Kasumi-1 (cell line): ENCODE data around the gene AKAP13.
"Not testable (repeated sequence)": the region's sequence is repeated elsewhere in the genome, so short reads cannot be mapped to it uniquely, and the experiment has no call there.

Experiments used
- DNase-seq, 2 experiments: peaks; one replicate each; lab custom pipeline; 2025; lab: John Stamatoyannopoulos, UW

The AKAP13 gene, protein sequence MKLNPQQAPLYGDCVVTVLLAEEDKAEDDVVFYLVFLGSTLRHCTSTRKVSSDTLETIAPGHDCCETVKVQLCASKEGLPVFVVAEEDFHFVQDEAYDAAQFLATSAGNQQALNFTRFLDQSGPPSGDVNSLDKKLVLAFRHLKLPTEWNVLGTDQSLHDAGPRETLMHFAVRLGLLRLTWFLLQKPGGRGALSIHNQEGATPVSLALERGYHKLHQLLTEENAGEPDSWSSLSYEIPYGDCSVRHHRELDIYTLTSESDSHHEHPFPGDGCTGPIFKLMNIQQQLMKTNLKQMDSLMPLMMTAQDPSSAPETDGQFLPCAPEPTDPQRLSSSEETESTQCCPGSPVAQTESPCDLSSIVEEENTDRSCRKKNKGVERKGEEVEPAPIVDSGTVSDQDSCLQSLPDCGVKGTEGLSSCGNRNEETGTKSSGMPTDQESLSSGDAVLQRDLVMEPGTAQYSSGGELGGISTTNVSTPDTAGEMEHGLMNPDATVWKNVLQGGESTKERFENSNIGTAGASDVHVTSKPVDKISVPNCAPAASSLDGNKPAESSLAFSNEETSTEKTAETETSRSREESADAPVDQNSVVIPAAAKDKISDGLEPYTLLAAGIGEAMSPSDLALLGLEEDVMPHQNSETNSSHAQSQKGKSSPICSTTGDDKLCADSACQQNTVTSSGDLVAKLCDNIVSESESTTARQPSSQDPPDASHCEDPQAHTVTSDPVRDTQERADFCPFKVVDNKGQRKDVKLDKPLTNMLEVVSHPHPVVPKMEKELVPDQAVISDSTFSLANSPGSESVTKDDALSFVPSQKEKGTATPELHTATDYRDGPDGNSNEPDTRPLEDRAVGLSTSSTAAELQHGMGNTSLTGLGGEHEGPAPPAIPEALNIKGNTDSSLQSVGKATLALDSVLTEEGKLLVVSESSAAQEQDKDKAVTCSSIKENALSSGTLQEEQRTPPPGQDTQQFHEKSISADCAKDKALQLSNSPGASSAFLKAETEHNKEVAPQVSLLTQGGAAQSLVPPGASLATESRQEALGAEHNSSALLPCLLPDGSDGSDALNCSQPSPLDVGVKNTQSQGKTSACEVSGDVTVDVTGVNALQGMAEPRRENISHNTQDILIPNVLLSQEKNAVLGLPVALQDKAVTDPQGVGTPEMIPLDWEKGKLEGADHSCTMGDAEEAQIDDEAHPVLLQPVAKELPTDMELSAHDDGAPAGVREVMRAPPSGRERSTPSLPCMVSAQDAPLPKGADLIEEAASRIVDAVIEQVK (N-terminal part only)

DNA sequence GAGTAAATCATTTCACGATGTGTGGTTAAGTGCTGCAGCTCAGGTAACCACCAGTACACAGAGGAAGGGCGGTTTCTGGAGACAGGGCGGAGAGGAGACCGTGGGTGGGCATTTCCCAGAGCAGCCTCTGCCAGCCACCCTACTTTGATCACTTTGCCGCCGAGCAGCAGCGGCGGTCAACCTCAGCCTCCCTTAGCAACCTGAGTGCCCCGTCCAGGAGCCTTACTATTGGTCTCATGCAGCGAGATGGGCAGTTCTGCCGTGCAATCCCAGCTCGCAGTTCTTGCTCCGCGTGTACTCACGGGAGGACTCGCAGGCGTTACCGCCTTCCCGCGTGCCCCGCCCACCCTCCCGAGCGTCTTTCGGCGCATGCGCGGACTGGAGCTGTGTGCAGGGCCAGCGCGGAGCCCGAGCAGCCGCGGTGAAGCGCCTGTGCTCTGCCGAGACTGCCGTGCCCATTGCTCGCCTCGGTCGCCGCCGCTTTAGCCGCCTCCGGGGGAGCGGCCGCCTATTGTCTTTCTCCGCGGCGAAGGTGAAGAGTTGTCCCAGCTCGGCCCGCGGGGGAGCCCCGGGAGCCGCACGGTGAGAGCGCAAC, at the start of gene AKAP13:
Gene AKAP13 (plus strand): TSS at position 387 of the 595 bp plus-strand sequence. CDS start 105,118 bp downstream, outside the sequence.
- peak; percentile 95 to 98 for DNase-seq

DNA sequence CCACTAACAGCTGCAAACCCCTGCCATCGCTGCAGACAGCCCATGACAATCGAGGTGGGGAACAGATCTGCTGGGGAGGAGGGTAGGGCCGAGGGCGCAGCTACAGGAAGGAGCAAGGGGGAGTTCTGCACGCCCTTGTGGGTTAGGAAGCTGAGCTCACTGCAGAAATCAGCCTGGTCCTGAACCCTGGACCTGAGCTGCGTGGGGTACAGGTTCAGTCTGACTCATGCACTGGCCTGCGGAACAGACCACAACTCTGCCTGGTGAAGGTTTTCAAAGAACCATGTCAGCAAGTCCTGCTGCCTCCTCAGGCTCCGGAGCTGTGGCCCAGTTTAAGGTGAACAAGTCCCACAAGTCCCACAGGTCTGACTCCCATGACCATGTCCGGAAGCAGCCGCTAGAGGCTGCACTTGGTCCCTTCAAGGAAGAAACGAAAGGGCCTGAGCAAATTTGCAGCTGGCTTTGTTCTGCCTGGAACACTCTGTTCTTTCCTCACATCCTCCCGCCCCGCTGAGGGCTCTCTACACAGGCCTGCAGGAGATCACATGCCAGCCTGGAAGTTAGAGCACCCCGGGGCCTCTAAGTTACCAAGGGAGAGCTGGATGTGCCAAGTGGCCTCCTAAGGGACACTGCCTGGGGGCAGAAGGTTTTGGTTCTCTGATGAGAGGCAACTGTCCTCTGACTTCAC, 49.4 kb upstream of the AKAP13 start:
- peak; percentile 98 to 99 for DNase-seq

DNA sequence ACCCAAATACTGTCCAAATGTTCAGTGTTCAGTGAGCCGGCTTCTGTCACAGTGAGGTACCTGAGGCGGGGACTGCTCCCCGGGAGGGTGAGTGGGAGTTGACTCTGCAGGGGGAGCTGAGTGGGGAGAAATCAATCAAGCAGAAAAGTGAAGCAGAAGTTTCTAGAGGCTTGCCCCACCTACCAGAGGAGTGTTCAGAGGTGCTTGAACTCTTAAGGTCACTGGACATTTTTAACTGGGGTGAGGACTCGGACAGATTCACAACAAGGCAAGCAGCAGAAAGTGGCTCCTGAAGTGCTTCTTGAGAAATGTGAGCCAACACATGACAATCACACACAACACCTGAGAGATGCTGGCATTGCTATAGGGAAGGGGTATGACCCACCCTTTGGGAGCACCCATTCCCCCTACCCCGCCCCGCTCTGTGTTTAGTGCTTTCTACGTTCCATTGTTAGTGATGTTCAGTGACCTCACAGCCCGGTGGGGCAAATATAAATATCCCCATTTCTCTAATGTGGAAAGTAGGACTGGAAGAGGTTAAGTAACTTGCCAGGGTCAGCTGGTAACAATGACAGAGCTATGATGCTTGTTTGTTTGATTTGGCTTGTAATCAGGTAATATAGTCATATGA, 48.6 kb upstream of the AKAP13 start:
- no peak for DNase-seq

DNA sequence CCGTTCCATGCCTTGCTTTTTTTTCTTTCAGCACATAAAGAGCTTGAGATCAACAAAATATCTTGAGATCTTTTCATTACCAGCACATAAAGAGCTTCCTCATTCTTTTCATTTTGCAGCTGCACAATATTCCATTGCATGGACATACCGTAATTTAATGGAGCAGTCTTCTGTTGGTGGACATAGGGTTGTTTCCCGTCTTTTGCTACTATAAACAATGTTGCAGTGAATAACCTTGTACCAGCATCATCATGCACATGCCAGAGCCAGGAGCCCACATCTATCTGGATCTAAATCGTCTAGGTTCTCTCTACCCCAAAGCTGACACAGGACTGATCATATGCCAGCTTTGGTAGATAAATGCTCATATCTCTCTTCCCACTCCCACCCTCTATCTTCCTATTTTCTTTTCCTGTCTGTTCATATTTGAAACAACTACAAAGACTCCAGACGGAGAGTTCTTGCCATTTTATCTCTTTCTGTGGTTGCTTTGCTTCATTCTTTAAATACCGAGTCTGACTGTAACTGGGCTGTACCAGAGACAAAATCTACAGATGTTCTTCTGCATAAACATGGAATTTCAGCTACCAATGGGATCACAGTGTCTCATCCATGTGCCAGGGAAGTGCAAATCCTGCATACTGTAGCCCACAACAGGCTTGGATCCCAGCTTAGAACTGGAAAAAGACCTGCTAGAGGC, 47.1 kb upstream of the AKAP13 start:
- no peak for DNase-seq

DNA sequence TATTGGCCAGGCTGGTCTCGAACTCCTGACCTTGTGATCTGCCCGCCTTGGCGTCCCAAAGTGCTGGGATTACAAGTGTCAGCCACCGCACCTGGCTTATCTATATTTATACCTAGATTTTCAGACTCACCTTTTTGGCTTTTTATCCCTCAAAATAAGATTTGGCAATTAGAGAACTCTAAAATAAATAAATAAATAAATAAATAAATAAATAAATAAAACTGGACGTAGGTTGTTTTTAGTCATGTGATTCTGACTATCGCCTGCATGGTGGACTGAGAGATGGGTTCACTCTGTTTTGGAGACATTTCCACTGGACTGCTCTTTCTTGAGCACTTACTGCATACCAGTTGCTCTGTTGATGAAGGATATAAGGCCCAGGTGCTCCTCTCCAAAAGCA, 46.2 kb upstream of the AKAP13 start:
- DNase-seq: no peak

DNA sequence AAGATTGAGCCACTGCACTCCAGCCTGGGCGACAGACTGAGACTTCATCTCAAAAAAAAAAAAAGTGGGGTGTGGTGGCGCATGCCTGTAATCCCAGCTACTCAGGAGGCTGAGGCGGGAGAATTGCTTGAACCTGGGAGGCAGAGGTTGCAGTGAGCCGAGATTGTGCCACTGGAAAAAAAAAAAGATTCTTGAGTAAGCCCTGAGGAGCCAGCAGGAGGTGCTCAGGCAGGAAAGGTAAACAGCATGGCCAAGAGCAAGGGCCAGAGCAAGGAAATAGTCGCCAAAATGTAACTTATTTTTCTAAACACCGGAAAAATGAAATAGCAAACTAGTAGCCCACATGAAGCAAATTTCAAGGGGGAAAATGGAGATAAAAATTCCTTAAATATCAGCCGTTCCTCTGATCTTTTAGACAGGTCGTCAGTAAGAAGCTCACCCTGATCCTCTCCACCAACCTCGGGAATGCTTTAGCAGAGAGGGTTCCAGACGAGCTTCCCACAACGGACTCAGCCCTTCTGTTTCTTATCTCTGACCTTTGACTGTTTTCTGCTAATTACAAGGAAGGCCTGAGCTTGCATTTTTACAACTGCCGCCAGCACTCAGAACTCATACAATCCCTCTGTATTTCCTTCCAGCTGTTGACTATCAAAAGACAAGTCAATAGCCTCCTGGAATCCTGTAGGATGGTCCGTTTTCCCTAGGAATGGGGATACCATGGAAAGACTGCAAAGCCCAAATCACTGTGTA, 45.0 kb upstream of the AKAP13 start:
- DNase-seq: no peak

DNA sequence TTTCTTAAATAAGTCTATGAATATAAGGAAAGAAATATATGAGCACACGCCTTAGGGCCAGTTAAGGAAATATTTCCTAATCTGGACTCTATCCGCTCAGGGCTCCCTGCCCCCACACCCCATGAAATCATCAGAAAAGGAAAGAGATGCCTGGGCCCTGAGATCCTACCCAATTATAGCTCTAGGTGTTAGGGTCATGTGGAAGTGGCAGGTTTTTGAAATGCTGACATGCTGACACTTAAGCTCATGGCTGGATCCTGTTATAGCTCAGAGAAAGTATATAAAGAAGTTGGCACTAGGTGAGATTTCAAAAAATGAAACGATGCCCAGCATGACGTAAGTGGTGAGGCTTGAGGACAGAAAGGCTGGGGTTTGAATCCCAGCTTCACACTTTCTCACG, 43.5 kb upstream of the AKAP13 start:
- no peak for DNase-seq

DNA sequence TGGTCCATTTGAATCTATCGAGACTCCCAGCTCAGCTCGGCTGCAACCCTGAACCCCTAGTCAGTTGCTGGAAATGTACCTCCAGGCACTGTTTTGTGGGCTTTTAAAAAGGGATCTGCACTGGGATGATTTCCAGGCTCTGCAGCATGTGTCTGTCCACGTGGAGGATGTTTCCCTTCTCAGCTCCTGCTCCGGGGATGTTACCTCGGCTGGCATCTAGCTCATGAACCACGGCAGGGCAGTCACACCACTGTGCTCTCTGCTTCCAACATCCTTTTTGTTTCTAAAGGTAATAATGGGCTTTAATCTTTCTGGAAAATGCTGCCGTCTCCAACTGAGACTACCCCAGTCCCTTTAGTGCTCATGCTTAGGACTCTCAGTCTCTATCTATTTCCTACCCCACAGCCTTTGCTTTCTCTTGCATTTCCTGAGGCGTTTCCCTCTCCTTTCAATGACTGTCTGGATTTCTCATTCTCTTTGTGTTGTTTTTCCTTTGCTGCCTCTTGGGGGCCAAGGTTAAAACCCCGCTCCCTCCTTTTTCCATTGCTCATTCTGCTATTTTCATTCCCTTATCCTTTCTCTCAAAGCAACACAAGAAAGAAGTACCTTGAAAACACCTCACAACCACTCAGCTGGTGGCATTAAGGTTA, 42.9 kb upstream of the AKAP13 start:
- DNase-seq: no peak

DNA sequence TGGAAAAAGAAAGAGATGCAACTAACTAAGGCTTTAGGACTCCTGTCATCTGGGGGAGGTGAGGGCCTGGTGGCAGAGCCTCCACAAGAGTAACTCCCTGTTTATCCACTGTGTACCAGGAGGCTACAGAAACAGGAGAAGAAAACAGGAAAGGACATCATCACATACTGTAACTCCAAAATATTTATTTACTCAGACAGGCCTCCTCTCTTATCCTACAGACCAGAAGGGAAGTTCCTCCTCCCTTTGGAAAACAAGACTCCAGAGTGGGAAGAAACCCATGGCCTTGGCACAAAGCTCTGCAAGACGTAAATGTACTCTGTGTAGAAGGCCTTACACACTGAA, 40.1 kb upstream of the AKAP13 start:
- DNase-seq: no peak

DNA sequence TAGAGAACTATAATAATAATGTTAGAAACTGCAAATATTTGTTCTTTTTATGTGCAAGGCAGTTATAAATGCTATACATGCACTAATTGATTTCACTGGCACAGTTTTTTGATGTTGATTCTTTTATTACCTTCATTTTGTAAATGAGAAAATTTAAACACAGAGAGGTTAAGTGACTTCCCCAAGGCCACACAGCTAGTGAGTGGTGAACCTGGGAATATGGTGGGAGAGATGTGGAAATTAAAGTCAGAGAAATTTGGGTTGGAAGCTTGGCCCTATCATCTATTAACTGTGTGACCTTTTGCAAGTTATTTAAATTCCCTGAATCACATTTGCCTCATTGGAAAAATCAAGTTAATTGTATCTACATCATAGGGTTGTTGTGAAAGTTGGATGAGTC, 39.6 kb upstream of the AKAP13 start:
- no peak for DNase-seq

DNA sequence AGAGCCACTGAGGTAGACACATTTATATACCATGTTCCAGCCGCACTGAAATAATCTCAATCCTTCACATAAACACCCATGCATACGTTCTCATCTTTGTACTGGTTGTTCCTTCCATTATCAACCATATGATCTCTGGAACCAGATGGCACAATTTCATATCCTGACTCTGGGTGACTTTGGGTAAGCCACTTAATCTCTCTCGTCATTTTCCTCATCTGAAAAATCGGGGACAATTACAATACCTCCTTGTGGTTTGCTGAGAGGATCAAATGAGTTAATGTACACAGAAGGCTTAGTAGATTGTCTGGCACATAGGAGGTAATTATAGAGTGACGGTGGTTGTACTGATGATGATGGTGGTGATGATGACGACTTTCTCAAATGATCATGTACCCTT, 38.2 kb upstream of the AKAP13 start:
- DNase-seq: not testable (repeated sequence)

DNA sequence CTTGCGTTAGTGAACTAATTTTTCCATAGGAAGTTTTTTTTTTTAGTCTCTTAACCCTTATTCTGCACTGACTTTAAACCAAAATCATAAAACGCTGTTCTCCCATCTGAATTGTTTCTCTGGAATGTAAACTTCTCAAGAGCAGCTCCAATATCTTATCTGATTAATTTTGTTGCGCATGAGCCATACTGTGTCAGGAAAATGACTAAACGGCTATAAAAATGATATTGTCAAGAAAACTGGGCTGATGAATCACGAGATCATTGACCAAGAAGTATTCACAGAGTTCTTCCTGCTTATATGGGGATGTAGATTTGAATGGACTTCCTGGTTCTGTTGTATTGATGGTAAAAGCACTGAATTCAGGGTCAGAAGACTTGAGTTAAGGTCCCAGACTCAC, 37.0 kb upstream of the AKAP13 start:
- DNase-seq: not testable (repeated sequence)

DNA sequence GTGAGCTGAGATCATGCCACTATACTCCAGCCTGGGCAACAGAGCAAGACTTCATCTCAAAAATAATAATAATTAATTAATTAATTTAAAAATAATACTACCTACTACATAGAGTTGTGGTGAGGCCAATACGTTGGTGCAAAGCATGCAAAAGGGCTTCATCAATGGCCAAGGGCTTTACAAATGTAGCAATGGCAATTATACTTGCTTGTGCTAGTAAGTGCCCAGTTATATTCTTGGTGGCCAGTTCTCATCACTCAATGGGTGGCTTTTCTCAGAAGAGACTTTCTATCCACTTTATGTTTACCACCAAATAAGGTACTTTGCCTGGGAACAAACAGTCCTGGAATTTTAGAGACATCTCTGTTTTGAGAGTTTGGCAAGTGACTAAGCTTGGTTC, 36.2 kb upstream of the AKAP13 start:
- DNase-seq: not testable (repeated sequence)

DNA sequence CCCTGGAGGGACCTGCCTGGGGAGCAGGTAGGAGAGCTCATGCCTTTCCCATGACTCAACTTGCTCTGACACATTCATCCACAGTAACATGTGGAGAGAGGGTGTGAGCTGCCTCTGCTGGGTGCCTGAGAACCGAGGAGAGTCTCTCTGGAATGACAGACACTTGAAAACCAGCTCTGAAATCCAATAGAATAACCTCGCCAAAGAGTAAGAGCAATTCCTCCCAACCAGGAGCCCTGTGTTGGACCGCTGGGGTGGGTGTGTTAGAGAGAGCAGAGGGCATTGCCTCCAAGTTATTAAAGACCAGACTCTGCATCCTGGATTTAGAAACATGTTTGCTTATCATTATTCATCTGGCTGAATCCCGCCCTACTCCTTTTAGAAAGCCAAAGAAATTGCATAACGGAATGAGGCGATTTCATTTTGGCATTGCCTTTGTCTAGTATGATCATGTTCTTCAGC, 35.7 kb upstream of the AKAP13 start:
- not testable (repeated sequence) for DNase-seq

DNA sequence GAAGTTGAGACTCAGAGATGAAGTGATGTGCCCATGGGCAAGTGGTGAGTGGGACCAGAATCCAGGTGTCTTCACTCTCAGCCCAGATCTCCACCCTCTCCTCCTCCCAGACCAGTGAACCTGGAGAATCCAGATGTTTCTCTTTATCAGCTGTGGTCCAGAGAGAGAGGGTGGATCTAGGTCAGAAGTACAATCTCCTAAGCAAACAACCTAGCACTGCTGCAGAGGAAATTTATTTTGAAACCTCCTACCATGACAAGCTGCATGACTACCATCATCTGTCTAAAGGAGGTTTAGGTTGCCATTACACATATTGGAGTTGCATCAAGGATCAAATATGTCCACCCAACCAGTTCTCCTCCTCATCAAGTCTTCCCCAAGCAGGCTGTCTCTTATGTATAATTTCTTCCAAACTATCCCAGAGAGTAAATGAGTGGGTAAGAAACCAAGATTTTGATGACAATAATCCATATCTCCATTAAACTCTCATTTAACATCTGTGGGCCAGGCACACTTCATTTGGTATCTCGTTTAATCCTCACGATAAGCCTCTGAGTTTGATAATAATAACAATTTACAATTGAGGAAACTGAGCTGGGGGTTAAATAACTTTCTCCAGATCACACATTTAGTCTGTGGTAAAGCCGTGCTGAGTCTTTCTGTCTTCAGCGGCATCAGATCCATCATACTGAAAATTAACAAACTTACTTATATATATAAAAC, 35.0 kb upstream of the AKAP13 start:
- DNase-seq: not testable (repeated sequence)

DNA sequence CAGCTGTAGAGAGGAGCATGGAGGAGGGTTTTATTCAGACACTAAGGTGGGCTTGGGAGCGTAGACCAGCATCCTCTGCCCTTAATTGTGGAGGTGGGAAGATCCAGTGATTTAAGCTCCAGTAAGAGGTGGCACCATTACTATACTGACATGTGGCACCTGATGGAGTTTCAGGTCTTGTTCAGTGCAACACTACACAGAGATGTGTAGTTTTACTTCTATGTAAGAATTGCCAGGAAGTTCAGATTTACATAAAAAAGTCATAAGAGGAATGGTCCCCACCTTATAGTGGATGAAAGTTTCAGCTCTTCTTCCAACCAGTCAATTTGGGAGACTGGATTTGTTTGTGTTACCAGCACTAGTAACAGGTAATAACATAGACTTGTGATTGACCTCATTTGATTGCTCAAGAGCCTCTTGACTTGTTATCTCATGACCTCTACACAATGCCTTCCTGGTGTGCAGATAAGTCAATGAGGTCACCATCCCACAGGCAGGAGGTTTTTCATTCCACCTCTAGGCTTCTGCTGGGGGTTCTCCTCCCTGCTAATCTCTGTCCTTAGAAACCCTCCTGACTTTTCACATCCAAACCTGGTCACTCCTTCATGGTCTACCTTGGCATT, 33.8 kb upstream of the AKAP13 start:
- DNase-seq: not testable (repeated sequence)

DNA sequence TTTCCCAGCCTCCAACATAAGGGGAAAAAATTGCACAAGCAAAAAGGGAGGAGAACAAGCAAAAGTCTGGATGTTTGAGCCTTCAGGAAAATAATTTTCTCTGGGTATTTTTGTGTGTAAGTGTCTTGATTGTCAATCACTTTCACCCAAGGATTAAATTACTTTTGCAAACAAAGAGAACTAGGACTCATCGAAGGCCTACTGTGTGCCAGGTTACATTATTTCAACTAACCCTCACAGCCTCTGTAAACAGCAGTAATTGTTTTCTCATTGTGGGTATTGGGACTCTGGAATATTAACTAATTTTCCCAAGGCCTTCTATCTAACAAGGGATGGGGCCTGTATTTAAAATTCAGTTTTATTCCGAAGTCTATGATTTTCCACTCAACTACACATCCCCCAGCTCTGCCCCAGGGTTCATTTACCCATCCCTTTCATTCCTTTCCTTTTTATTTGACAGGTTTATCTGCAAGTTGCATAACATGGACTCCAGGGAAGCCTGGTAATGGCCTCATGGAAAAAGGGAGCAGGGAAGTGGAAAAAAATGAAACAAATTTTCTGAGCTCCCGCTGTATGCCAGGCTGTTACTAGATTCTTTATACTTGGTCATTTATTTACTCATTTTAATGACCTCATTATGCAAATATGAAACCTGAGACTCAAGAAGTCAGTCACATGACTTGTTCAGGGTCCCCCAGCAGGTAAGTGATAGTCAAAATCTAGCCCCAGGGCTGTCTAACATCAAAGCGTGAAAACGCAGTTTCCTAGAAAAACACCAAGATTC, 32.9 kb upstream of the AKAP13 start:
- not testable (repeated sequence) for DNase-seq
